ENCODE results near the gene NGDN. TPM values are rescaled to one million over a fixed set of nuclear protein-coding genes. Genes with fewer than 3 reads are reported as not detected.

NGDN gene
- total and polyA plus RNA-seq, 2 of the 4 experiments (the other 2 are of a cell fraction), result 48.1 to 49.8 TPM

DNA sequence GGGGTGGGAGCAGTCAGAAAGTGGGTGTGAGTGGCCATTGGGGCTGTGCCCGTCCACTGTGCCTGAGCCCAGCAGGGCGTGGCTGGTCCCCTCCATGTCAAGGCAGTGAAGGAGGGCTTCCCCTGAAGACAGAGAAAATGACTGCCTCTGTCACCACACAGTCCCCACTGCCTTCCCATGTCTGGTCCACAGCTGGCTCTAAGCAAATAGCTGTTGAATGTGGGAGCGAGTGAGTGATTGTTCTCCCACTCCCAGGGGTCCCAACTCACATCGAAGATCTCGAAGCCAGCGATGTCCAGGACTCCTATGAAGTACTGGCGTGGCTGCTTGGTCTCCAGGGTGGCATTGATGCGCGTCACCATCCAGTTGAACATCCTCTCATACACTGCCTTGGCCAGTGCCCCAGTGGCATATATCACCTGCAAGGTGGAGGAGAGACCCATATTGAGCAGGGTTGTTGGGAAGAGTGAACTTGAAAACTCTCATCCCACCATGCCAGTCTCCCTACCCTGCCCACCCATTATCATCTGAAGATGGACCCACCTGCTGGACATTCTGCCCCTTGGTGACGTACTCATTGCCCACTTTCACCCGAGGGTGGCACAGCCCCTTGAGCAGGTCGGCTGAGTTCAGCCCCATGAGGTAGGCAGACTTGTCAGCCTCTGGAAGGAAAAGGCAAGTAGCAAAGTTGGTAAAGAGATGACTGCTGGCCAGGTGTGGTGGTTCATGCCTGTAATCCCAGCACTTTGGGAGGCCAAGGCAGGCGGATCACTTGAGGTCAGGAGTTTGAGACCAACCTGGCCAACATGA, 40.6 kb upstream of the NGDN start:
- Histone ChIP-seq H3K27ac (ENCODE audit: insufficient read depth, low read length) (no peak overlapping the region), H4K8ac (ENCODE audit: low read depth in 2 of 2, low read length in 2 of 2) (no peak overlapping the region), H2AK9ac (replicated peaks; ENCODE audit: low read depth, low read length, poor library complexity) (no peak overlapping the region), H3K14ac (replicated peaks; ENCODE audit: low read depth, low read length) (no peak overlapping the region), H3K4me1 (ENCODE audit: control insufficient read depth, insufficient read depth, low read length) (no peaks in the 10 kb centered on the region), H3K4me2 (ENCODE audit: low read depth, low read length) (no peak overlapping the region), H3K9me1 (ENCODE audit: insufficient read depth, low read length) (no peaks in the 10 kb centered on the region), H3K4me3 (ENCODE audit: insufficient read depth, low read depth, low read length) (no peak overlapping the region), H3K4ac (ENCODE audit: low read depth, low read length) (no peak overlapping the region), H2AK5ac (ENCODE audit: low read depth, low read length) (no peak overlapping the region), H3K23ac (ENCODE audit: low read depth, low read length) (no peak overlapping the region), H3K18ac (ENCODE audit: low read depth, low read length) (no peak overlapping the region), H3K79me1 (ENCODE audit: low read depth in 1 of 2, low read length in 2 of 2) (no peaks in the 10 kb centered on the region), H4K5ac (ENCODE audit: low read depth, low read length) (no peak overlapping the region), H3K9me3 (ENCODE audit: control insufficient read depth, insufficient read depth, low read length) (no peaks in the 10 kb centered on the region), H2AFZ (replicated peaks; ENCODE audit: low read length, poor library complexity) (no peak overlapping the region), H2BK20ac (ENCODE audit: low read depth, low read length) (no peak overlapping the region), H4K20me1 (ENCODE audit: insufficient read depth, low read length) (no peaks in the 10 kb centered on the region), H2BK5ac (ENCODE audit: low read depth, low read length, poor library complexity, severe bottlenecking) (no peak overlapping the region), H2BK120ac (ENCODE audit: low read depth, low read length) (no peak overlapping the region), H3K56ac (ENCODE audit: extremely low read depth, insufficient read depth, low read length) (no peak overlapping the region), H3K36me3 (ENCODE audit: control insufficient read depth, insufficient read depth, low read length) (no peaks in the 10 kb centered on the region), H3K27me3 (ENCODE audit: control insufficient read depth, insufficient read depth, low read length) (peaks cover 6% of the 10 kb centered on the region; the same call in 1 of the 2 replicates), H4K91ac (ENCODE audit: insufficient read depth, low read depth, low read length) (no peak overlapping the region), H3K9ac (ENCODE audit: low read depth, low read length) (no peak overlapping the region), H2BK15ac (ENCODE audit: low read depth, low read length) (no peak overlapping the region)
- POLR2A ChIA-PET (ENCODE audit: unreplicated experiment), result no interaction called here
- CTCF ChIA-PET, result no interaction called here
- dilution Hi-C loops (cut with HindIII; ENCODE audit: low sequenced_read_pairs, unreplicated experiment), result no loop called here
- no CpG with 5 or more reads among the region's 13 CpGs for WGBS, 2 experiments (ENCODE audit: extremely low coverage in 2 of 2, insufficient read length in 1 of 2)
- TF ChIP-seq NFE2L2 (IDR thresholded peaks at IDR 0.05; ENCODE audit: low read depth, low read length) (no peak), CHD1 (IDR thresholded peaks at IDR 0.05; ENCODE audit: low read depth, low read length) (no peak), POLR2A (IDR thresholded peaks at IDR 0.05; ENCODE audit: low read depth, low read length) (no peak), RAD21 (IDR thresholded peaks at IDR 0.05; ENCODE audit: low read length) (no peak), FOS (IDR thresholded peaks at IDR 0.05; ENCODE audit: low read depth, low read length) (no peak), RFX5 (IDR thresholded peaks at IDR 0.05; ENCODE audit: low read depth, low read length) (no peak), SMC3 (IDR thresholded peaks at IDR 0.05; ENCODE audit: low read depth, low read length) (no peak)
- TF ChIP-seq, protein P1, sequence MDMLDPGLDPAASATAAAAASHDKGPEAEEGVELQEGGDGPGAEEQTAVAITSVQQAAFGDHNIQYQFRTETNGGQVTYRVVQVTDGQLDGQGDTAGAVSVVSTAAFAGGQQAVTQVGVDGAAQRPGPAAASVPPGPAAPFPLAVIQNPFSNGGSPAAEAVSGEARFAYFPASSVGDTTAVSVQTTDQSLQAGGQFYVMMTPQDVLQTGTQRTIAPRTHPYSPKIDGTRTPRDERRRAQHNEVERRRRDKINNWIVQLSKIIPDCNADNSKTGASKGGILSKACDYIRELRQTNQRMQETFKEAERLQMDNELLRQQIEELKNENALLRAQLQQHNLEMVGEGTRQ (IDR thresholded peaks at IDR 0.05; ENCODE audit: low read depth, low read length), result no peak
- no peak for DNase-seq
- intact Hi-C loops (cut with micrococcal nuclease), result no loop called here
- in situ Hi-C loops (cut with MboI; ENCODE audit: low sequenced_read_pairs), result no loop called here
- BruUV-seq (replicated peaks), result no TSS peak
- no peak for ATAC-seq (ENCODE audit: low read depth)

Data from IMR-90 (cell line).